GM23248 (cell line): ENCODE measurements around the gene GGT7.
"Not testable (repeated sequence)": the region's sequence is repeated elsewhere in the genome, so short reads cannot be mapped to it uniquely, and the experiment has no call there.

Source experiments
- EZH2 ChIP-seq: fragments of 200-600 bp; sonication (generic); IDR thresholded peaks from 2 replicates; pipeline ENCODE4 v1.6.1; 2018; ENCODE audit warnings: antibody characterized with exemption, mild to moderate bottlenecking; ENCODE audit not compliant: insufficient read depth, poor library complexity, severe bottlenecking
- EZH2phosphoT487 ChIP-seq: fragments of 200-600 bp; sonication (generic); IDR thresholded peaks from 2 replicates; pipeline ENCODE4 v1.6.1; 2018; ENCODE audit warnings: antibody characterized with exemption, moderate library complexity, mild to moderate bottlenecking, low read depth; ENCODE audit not compliant: insufficient read depth

DNA sequence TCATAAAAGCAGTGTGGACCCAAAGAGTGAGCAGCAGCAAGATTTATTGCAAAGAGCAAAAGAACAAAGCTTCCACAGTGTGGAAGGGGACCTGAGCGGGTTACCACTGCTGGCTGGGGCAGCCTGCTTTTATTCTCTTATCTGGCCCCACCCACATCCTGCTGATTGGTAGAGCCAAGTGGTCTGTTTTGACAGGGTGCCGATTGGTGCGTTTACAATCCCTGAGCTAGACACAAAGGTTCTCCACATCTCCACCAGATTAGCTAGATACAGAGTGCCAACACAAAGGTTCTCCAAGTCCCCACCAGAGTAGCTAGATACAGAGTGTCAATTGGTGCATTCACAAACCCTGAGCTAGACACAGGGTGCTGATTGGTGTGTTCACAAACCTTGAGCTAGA, 25.5 kb upstream of the GGT7 start:
- TF ChIP-seq EZH2, EZH2phosphoT487: not testable (repeated sequence)
